HepG2 (cell line): Measurements from ENCODE around the gene CSNK2B. TPM values are rescaled to one million over a fixed set of nuclear protein-coding genes. Genes with fewer than 3 reads are reported as not detected.
A peak's percentile ranks its signal among the peaks of the same experiment; 100 is the strongest.

ENCODE experiments used
- ESRRA ChIP-seq: sonication (generic); formaldehyde crosslinking; IDR thresholded peaks from 2 replicates; pipeline ENCODE4 v1.5.1; 2020; ENCODE audit warnings: mild to moderate bottlenecking, low read depth, missing genetic modification reagents
- MYC ChIP-seq: sonication (generic); formaldehyde crosslinking; IDR thresholded peaks from 2 replicates; pipeline ENCODE4 v1.9.0; 2021; ENCODE audit warnings: missing genetic modification reagents, borderline replicate concordance
- ONECUT2 ChIP-seq: sonication (generic); formaldehyde crosslinking; IDR thresholded peaks from 2 replicates; pipeline ENCODE4 v1.4.0; 2020; ENCODE audit warnings: missing genetic modification reagents
- RFXAP ChIP-seq: sonication (generic); formaldehyde crosslinking; IDR thresholded peaks from 2 replicates; pipeline ENCODE4 v1.4.0; 2020; ENCODE audit warnings: missing genetic modification reagents, borderline replicate concordance
- SNAPC5 ChIP-seq: sonication (generic); formaldehyde crosslinking; IDR thresholded peaks from 2 replicates; pipeline ENCODE4 v1.8.1; 2023; ENCODE audit warnings: mild to moderate bottlenecking, missing genetic modification reagents, borderline replicate concordance
- TEF ChIP-seq: sonication (generic); formaldehyde crosslinking; IDR thresholded peaks from 2 replicates; pipeline ENCODE4 v1.5.0; 2020; ENCODE audit warnings: missing genetic modification reagents
- ZBTB34 ChIP-seq: sonication (generic); formaldehyde crosslinking; IDR thresholded peaks from 2 replicates; pipeline ENCODE4 v1.8.0; 2022; ENCODE audit warnings: mild to moderate bottlenecking, missing genetic modification reagents
- ZHX2 ChIP-seq, 2 experiments: sonication (generic) in 1 of 2; formaldehyde crosslinking in 1 of 2; IDR thresholded peaks; 2 replicates each; pipeline versions ENCODE4 v1.6.1 to v1.9.0; 2014 to 2022; ENCODE audit warnings: antibody characterized with exemption in 1 of 2, borderline replicate concordance in 1 of 2, inconsistent platforms in 1 of 2, low read depth in 1 of 2, missing genetic modification reagents in 1 of 2
- ZNF276 ChIP-seq: sonication (generic); formaldehyde crosslinking; IDR thresholded peaks from 2 replicates; pipeline ENCODE4 v1.4.0; 2020; ENCODE audit warnings: mild to moderate bottlenecking, low read depth, missing genetic modification reagents
- ZNF670 ChIP-seq: sonication (generic); formaldehyde crosslinking; IDR thresholded peaks from 2 replicates; pipeline ENCODE4 v1.8.0; 2022; ENCODE audit warnings: mild to moderate bottlenecking, missing genetic modification reagents, borderline replicate concordance
- ZNF687 ChIP-seq: sonication (generic); formaldehyde crosslinking; IDR thresholded peaks from 2 replicates; pipeline ENCODE4 v1.5.1; 2020; ENCODE audit warnings: mild to moderate bottlenecking, missing genetic modification reagents, moderate library complexity
- polyA plus RNA-seq, 8 experiments: library from polyadenylated mRNA; depleted of rRNA in 3 of 8; stranded (reverse) in 7 of 8; unstranded in 1 of 8; fragments of >200 nt; fragmentation: Illumina TruSeq in 4 of 8; extraction: Trizol in 4 of 8; gene quantifications; 2 replicates each; pipeline versions ENCODE4 v1.2.1 to v1.2.3, GENCODE V29; 2011 to 2016; ENCODE audit warnings: low read depth in 4 of 8, missing spikeins in 1 of 8, mixed read lengths in 1 of 8; ENCODE audit not compliant: insufficient read depth in 1 of 8
- total RNA-seq, 5 experiments: library from RNA; depleted of rRNA; stranded (reverse); fragments of >200 nt; fragmentation: Illumina TruSeq; extraction: Trizol; gene quantifications; 2 replicates each; pipeline ENCODE4 v1.2.3, GENCODE V29; 2016; ENCODE audit warnings: low read depth in 1 of 5

Gene CSNK2B
- total and polyA plus RNA-seq, 2 of the 13 experiments (the other 11 are each of a cell fraction or from before 2014, with no cell fraction given), result 111 to 296 TPM

GRCh38 chr6:31663961-31664789, 1.7 kb upstream of the CSNK2B start (continued):
- TF ChIP-seq ZNF687 (CRISPR knock-in tag) (peak; percentile 80), ZNF276 (CRISPR knock-in tag) (no peak), ZBTB34 (CRISPR knock-in tag) (no peak), ZHX2 (IDR thresholded peaks at IDR 0.05; ENCODE audit: low read depth) (no peak), ZHX2 (CRISPR knock-in tag; IDR thresholded peaks at IDR 0.05; ENCODE audit: borderline replicate concordance) (peak; percentile 56; the same call in 1 of the 2 replicates), ONECUT2 (CRISPR knock-in tag) (no peak), ESRRA (CRISPR knock-in tag) (0 out of 2 replicates have a peak, but pooled peaks have one; percentile 75), RFXAP (CRISPR knock-in tag) (peak; percentile 76), MYC (CRISPR knock-in tag) (peak; percentile 56; the same call in 1 of the 2 replicates), ZNF670 (CRISPR knock-in tag) (no peak), SNAPC5 (CRISPR knock-in tag) (no peak), TEF (CRISPR knock-in tag) (0 out of 2 replicates have a peak, but pooled peaks have one; percentile 44)
